ENCODE measurements around the gene CAMTA1. TPM values are rescaled to one million over a fixed set of nuclear protein-coding genes. Genes with fewer than 3 reads are reported as not detected.
"Not testable (repeated sequence)": the region's sequence is repeated elsewhere in the genome, so short reads cannot be mapped to it uniquely, and the experiment has no call there.

CAMTA1 gene
- total RNA-seq, 4 donors from 2014 or later = 86.3 to 170 (median 132) TPM

- ATAC-seq = no peak
These were observed 130.8 kb downstream of the CAMTA1 start for GRCh38 chr1:6915999-6916565.

DNA sequence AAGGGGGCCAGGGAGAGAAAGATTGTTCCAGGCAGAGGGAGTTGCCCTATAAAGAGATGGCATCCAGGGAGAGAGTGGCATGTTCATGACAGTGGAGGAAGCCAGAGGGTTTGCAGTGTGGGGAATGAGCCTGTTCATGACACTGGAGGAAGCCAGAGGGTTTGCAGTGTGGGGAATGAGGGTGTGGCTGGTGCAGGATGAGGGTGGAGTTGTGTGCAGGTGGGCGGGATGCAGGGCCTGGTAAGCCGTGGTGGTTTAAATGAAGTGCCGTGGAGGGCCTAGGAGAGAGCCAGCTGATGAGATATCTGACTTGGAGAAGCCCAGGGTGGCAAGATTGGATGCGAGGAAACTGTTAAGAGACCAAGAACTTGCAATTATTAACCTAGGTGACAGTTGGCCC, 131.8 kb downstream of the CAMTA1 start:
- Histone ChIP-seq H3K9me3 (peaks cover 0 to 10% (median 0%) of the 10 kb centered on the region in 3 donors), H3K4me3 (no peak overlapping the region), H3K36me3 (no peaks in the 10 kb centered on the region), H3K4me1 (peaks cover 0 to 3% (median 0%) of the 10 kb centered on the region in 3 donors), H3K27me3 (peaks cover 58% of the 10 kb centered on the region), H3K27ac (no peak overlapping the region)
- no peak for ATAC-seq
- 80 to 85% methylated on average over 4 of the region's 4 CpGs for WGBS, 2 donors (ENCODE audit: low coverage in 1 of 2)
- TF ChIP-seq EP300 (IDR thresholded peaks at IDR 0.05) (no peak), POLR2A (IDR thresholded peaks at IDR 0.05) (no peak), POLR2AphosphoS5 (IDR thresholded peaks at IDR 0.05) (no peak)
- TF ChIP-seq, protein P1, sequence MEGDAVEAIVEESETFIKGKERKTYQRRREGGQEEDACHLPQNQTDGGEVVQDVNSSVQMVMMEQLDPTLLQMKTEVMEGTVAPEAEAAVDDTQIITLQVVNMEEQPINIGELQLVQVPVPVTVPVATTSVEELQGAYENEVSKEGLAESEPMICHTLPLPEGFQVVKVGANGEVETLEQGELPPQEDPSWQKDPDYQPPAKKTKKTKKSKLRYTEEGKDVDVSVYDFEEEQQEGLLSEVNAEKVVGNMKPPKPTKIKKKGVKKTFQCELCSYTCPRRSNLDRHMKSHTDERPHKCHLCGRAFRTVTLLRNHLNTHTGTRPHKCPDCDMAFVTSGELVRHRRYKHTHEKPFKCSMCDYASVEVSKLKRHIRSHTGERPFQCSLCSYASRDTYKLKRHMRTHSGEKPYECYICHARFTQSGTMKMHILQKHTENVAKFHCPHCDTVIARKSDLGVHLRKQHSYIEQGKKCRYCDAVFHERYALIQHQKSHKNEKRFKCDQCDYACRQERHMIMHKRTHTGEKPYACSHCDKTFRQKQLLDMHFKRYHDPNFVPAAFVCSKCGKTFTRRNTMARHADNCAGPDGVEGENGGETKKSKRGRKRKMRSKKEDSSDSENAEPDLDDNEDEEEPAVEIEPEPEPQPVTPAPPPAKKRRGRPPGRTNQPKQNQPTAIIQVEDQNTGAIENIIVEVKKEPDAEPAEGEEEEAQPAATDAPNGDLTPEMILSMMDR (IDR thresholded peaks at IDR 0.05) = no peak

More at GRCh38 chr1:6915999-6916565, 130.8 kb downstream of the CAMTA1 start:
- Histone ChIP-seq H3K9me3 (peaks cover 0 to 10% (median 0%) of the 10 kb centered on the region in 3 donors), H3K4me3 (no peak overlapping the region), H3K36me3 (no peaks in the 10 kb centered on the region), H3K4me1 (no peaks in the 10 kb centered on the region), H3K27me3 (peaks cover 61% of the 10 kb centered on the region), H3K27ac (no peak overlapping the region)
- WGBS, 2 donors (ENCODE audit: low coverage in 1 of 2) = 78 to 82% methylated on average over 6 to 8 of the region's 17 CpGs
- TF ChIP-seq EP300 (IDR thresholded peaks at IDR 0.05) (no peak), POLR2A (IDR thresholded peaks at IDR 0.05) (no peak), POLR2AphosphoS5 (IDR thresholded peaks at IDR 0.05) (no peak)
- TF ChIP-seq, protein P1 (IDR thresholded peaks at IDR 0.05) = no peak

DNA sequence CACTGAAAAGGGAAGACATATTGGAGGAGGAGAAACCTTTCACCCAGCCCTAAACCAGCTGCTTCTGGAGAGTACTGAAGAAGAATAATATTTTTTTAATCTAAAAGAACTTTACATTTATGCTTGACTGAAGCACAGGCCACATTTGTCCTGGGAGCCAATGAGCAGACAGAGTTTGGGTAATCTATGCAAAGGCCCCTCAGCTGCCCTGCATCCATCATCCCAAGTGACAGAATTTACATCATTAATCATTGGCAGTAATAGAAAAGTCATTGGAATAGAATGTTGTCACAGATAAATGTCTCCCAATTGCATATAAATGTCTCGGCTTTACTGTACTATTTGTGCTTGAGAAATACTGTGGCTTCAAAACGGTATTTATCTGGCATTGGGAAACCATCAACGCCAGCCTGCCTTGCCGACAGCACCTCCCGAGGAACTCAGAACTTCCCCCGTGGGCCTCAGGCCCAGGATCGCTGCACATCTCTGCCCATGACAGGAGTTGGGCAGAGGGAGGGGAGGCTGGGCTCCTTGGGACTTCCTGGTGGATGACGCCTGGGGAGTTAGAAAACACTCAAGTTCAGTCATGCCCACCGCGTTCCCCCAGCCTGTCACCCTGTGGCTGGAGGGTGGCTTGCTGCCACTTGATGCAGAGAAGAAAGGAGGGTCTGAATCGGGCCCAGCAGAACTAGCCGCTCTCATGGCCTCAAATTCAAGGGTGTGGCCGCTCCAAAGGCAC, 133.1 kb downstream of the CAMTA1 start:
- Histone ChIP-seq H3K36me3 (no peaks in the 10 kb centered on the region), H3K4me1 (peaks cover 0 to 15% (median 0%) of the 10 kb centered on the region in 3 donors), H3K27ac (no peak overlapping the region), H3K27me3 (peaks cover 46% of the 10 kb centered on the region), H3K9me3 (peaks cover 0 to 10% (median 0%) of the 10 kb centered on the region in 3 donors), H3K4me3 (no peak overlapping the region)
- WGBS, 2 donors (ENCODE audit: low coverage in 1 of 2) = 60 to 75% methylated on average over 1 to 3 of the region's 13 CpGs
- TF ChIP-seq POLR2AphosphoS5 (IDR thresholded peaks at IDR 0.05) = peak; percentile 44
- TF ChIP-seq, protein P1 (IDR thresholded peaks at IDR 0.05) = no peak
- no peak for TF ChIP-seq POLR2A (IDR thresholded peaks at IDR 0.05)
- no peak for TF ChIP-seq EP300 (IDR thresholded peaks at IDR 0.05)
- no peak for ATAC-seq

DNA sequence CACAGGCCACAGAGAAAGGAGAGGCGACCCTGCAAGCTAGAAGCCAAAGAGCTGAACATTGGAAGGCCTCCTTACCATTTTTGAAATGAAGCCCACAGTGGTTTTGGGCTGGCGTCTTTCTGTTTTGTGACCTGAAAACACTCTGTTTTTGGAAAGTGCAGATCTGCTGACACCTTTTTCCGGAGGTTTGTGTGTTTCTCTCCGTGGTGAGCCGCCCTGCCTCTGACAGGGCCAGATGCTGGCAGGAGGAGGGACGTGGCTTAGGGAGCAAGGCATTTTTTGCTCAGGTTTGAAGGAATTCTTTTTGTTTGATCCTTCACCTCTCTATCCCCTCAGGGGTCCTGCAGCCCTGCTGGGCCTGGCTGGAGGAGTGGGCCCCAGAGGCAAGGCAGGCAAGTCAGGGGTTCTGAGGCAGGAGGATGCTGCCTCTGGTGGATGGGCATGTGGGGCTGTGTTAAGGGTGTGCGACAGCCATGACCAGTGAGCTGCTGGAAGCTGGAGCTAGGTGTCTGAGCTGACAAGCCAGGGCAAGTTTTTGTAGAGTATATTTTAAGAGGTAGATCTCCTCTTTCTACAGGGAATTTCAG, 133.8 kb downstream of the CAMTA1 start:
- TF ChIP-seq, protein P1 (IDR thresholded peaks at IDR 0.05) = no peak
- TF ChIP-seq POLR2A (IDR thresholded peaks at IDR 0.05) = no peak
- TF ChIP-seq EP300 (IDR thresholded peaks at IDR 0.05) = no peak
- no peak for TF ChIP-seq POLR2AphosphoS5 (IDR thresholded peaks at IDR 0.05)

DNA sequence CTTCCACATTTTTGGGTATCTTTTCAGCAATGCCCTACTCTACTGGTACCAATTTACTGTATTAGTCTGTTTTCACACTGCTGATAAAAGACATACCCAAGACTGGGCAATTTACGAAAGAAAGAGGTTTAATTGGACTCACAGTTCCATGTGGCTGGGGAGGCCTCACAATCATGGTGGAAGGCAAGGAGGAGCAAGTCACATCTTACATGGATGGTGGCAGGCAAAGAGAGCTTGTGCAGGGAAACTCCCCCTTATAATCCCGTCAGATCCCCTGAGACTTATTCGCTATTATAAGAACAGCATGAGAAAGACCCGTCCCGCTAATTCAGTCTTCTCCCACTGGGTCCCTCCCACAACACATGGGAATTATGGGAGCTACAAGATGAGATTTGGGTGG, 136.3 kb downstream of the CAMTA1 start:
- not testable (repeated sequence) for H3K4me3 ChIP-seq, ATAC-seq, H3K36me3 ChIP-seq, H3K9me3 ChIP-seq, H3K27ac ChIP-seq
- H3K4me1 ChIP-seq = peaks cover 0 to 34% (median 0%) of the 10 kb centered on the region in 3 donors
- 100% methylated on average over 1 to 2 of the region's 5 CpGs for WGBS, 2 donors (ENCODE audit: low coverage in 1 of 2)
- peaks cover 19% of the 10 kb centered on the region for H3K27me3 ChIP-seq

More for the DNA sequence above, 133.8 kb downstream of the CAMTA1 start:
- Histone ChIP-seq H3K36me3 (no peaks in the 10 kb centered on the region), H3K4me3 (no peak overlapping the region), H3K27ac (no peak overlapping the region), H3K27me3 (peaks cover 39% of the 10 kb centered on the region), H3K4me1 (peaks cover 0 to 21% (median 0%) of the 10 kb centered on the region in 3 donors), H3K9me3 (peaks cover 0 to 3% (median 0%) of the 10 kb centered on the region in 3 donors)
- 90 to 92% methylated on average over 2 to 6 of the region's 7 CpGs for WGBS, 2 donors (ENCODE audit: low coverage in 1 of 2)
- no peak for ATAC-seq
